HEK293T (cell line): Measurements from ENCODE around the gene CSGALNACT2.

Source experiments
- CTCF ChIA-PET: fragments of 350-600 bp; formaldehyde crosslinking; extraction: SDS; loops from one replicate; lab custom pipeline; 2021; ENCODE audit warnings: antibody characterized with exemption, inconsistent platforms; lab: Yijun Ruan, JAX
- POLR2A ChIA-PET: fragments of 350-600 bp; formaldehyde crosslinking; extraction: SDS; loops from one replicate; lab custom pipeline; 2020; ENCODE audit warnings: antibody characterized with exemption, inconsistent platforms; lab: Yijun Ruan, JAX
- DNase-seq: peaks from one replicate; pipeline ENCODE4 v3.0.0; 2012; ENCODE audit warnings: mixed read lengths; ENCODE audit errors: extremely low spot score
- ARNT ChIP-seq: fragments of 450-650 bp; IDR thresholded peaks from 2 replicates; pipeline ENCODE4 v1.6.1; 2017; ENCODE audit warnings: mild to moderate bottlenecking
- BHLHE40 ChIP-seq: fragments of 450-650 bp; IDR thresholded peaks from 2 replicates; pipeline ENCODE4 v1.6.1; 2016; ENCODE audit warnings: mild to moderate bottlenecking, moderate library complexity, borderline replicate concordance
- CTBP1 ChIP-seq: fragments of 450-650 bp; IDR thresholded peaks from 2 replicates; pipeline ENCODE4 v1.6.1; 2016; ENCODE audit warnings: borderline replicate concordance
- ELF4 ChIP-seq: fragments of 450-650 bp; IDR thresholded peaks from 2 replicates; pipeline ENCODE4 v1.6.1; 2017; ENCODE audit warnings: antibody characterized with exemption
- FOXA1 ChIP-seq: fragments of 450-650 bp; IDR thresholded peaks from 2 replicates; pipeline ENCODE4 v1.6.1; 2016; ENCODE audit warnings: mild to moderate bottlenecking
- FOXK2 ChIP-seq: fragments of 450-650 bp; IDR thresholded peaks from 2 replicates; pipeline ENCODE4 v1.6.1; 2016; ENCODE audit warnings: mild to moderate bottlenecking
- FOXM1 ChIP-seq: fragments of 450-650 bp; IDR thresholded peaks from 2 replicates; pipeline ENCODE4 v1.6.1; 2017; ENCODE audit warnings: mild to moderate bottlenecking, borderline replicate concordance
- HDGF ChIP-seq: fragments of 450-650 bp; IDR thresholded peaks from 2 replicates; pipeline ENCODE4 v1.6.1; 2017; ENCODE audit warnings: antibody characterized with exemption, borderline replicate concordance
- L3MBTL2 ChIP-seq: fragments of 450-650 bp; conservative IDR thresholded peaks from 2 replicates; pipeline ENCODE4 v1.6.1; 2016; ENCODE audit warnings: mild to moderate bottlenecking
- LEF1 ChIP-seq: fragments of 450-650 bp; IDR thresholded peaks from 2 replicates; pipeline ENCODE4 v1.6.1; 2017; ENCODE audit warnings: mild to moderate bottlenecking, borderline replicate concordance
- NFRKB ChIP-seq: fragments of 450-650 bp; IDR thresholded peaks from 2 replicates; pipeline ENCODE4 v1.6.1; 2016; ENCODE audit warnings: mild to moderate bottlenecking, moderate library complexity
- PKNOX1 ChIP-seq: fragments of 450-650 bp; IDR thresholded peaks from 2 replicates; pipeline ENCODE4 v1.6.1; 2016
- SP1 ChIP-seq: fragments of 450-650 bp; IDR thresholded peaks from 2 replicates; pipeline ENCODE4 v1.6.1; 2017
- SUZ12 ChIP-seq: fragments of 450-650 bp; IDR thresholded peaks from 2 replicates; pipeline ENCODE4 v1.6.1; 2016; ENCODE audit warnings: mild to moderate bottlenecking
- TARDBP ChIP-seq: fragments of 450-650 bp; IDR thresholded peaks from 2 replicates; pipeline ENCODE4 v1.6.1; 2016
- ZNF384 ChIP-seq: fragments of 450-650 bp; IDR thresholded peaks from 2 replicates; pipeline ENCODE4 v1.6.1; 2016

Gene CSGALNACT2

GRCh38 chr10:43202657-43203447 is 64.6 kb downstream of the CSGALNACT2 start:
- POLR2A ChIA-PET = interaction anchor here (1.9 kb wide), 1 partner anchor 65 kb away, joined by 4 read pairs; the partner anchor contains the start of gene CSGALNACT2
- DNase-seq = no peak
- CTCF ChIA-PET = interaction anchor here (0.5 to 3.4 kb wide), 10 partner anchors 8 to 199 kb away, joined by 3 to 10 read pairs (median 3); no protein-coding TSS in a partner anchor
- TF ChIP-seq LEF1 (no peak), ARNT (no peak), TARDBP (no peak), BHLHE40 (no peak)

- ChIA-PET CTCF (interaction anchor here (0.6 to 3.4 kb wide), 4 partner anchors 9 to 150 kb away, joined by 3 to 10 read pairs (median 4); no protein-coding TSS in a partner anchor), POLR2A (interaction anchor here (1.9 kb wide), 1 partner anchor 14 kb away, joined by 6 read pairs; no protein-coding TSS in a partner anchor)
- no peak for TF ChIP-seq PKNOX1
- TF ChIP-seq L3MBTL2 = 0 out of 2 replicates have a peak, but pooled peaks have one; percentile 19
- peak; percentile 75 for DNase-seq
These were observed 65.3 kb downstream of the CSGALNACT2 start for GRCh38 chr10:43203448-43204041.

- POLR2A ChIA-PET = interaction anchor here (1.9 kb wide), 1 partner anchor 13 kb away, joined by 6 read pairs; no protein-coding TSS in a partner anchor
- DNase-seq = no peak
- CTCF ChIA-PET = interaction anchor here (0.8 to 3.4 kb wide), 5 partner anchors 8 to 51 kb away, joined by 3 to 10 read pairs (median 6); no protein-coding TSS in a partner anchor
- TF ChIP-seq ARNT (no peak), ZNF384 (no peak), PKNOX1 (no peak), LEF1 (no peak), CTBP1 (no peak), SP1 (no peak), L3MBTL2 (no peak), HDGF (no peak), NFRKB (no peak), BHLHE40 (no peak), FOXK2 (no peak), ELF4 (no peak), TARDBP (no peak), FOXM1 (no peak), SUZ12 (no peak), FOXA1 (no peak)
These were observed 66.0 kb downstream of the CSGALNACT2 start for GRCh38 chr10:43204042-43204942.

- TF ChIP-seq FOXK2 (no peak), HDGF (no peak; the same call in 1 of the 2 replicates), PKNOX1 (peak; percentile 51; the same call in 1 of the 2 replicates)
- peak; percentile 72 for DNase-seq
- CTCF ChIA-PET = interaction anchor here (0.6 to 1.6 kb wide), 6 partner anchors 9 to 875 kb away, joined by 3 to 8 read pairs (median 4); no protein-coding TSS in a partner anchor
- POLR2A ChIA-PET = interaction anchor here (1.9 kb wide), 1 partner anchor 12 kb away, joined by 6 read pairs; no protein-coding TSS in a partner anchor
These were observed 66.9 kb downstream of the CSGALNACT2 start for GRCh38 chr10:43204943-43205671.

GRCh38 chr10:43205681-43206390 is 67.6 kb downstream of the CSGALNACT2 start:
- ChIA-PET POLR2A (no interaction called here), CTCF (interaction anchor here (1.1 to 1.2 kb wide), 2 partner anchors 12 to 29 kb away, joined by 3 read pairs; no protein-coding TSS in a partner anchor)
- no peak for DNase-seq
- TF ChIP-seq SUZ12 = no peak
- no peak for TF ChIP-seq ZNF384
- TF ChIP-seq SP1 = no peak
- TF ChIP-seq FOXK2 = no peak
- no peak for TF ChIP-seq L3MBTL2
- no peak for TF ChIP-seq TARDBP
- no peak for TF ChIP-seq HDGF
- TF ChIP-seq FOXM1 = no peak
- TF ChIP-seq ELF4 = no peak
- no peak for TF ChIP-seq FOXA1
- TF ChIP-seq BHLHE40 = no peak
- no peak for TF ChIP-seq PKNOX1
- TF ChIP-seq CTBP1 = no peak
- TF ChIP-seq NFRKB = no peak
- TF ChIP-seq LEF1 = no peak
